ENCODE results near the gene TTLL13. TPM values are rescaled to one million over a fixed set of nuclear protein-coding genes. Genes with fewer than 3 reads are reported as not detected.
A peak's percentile ranks its signal among the peaks of the same experiment; 100 is the strongest.

The TTLL13 gene
- total and polyA plus RNA-seq, 9 of the 15 experiments (the other 6 are each of a cell fraction or from before 2014, with no cell fraction given), result 0.05 to 0.24 (median 0.11) TPM; not detected in 1

- no peak for TF ChIP-seq ZNF512 (tag; IDR thresholded peaks at IDR 0.05)
- TF ChIP-seq CHCHD3 (CRISPR knock-in tag; IDR thresholded peaks at IDR 0.05), result no peak
These were observed 45.4 kb downstream of the TTLL13 start (continued) for GRCh38 chr15:90294601-90295269.

GRCh38 chr15:90295270-90295648 lies 45.9 kb downstream of the TTLL13 start:
- Histone ChIP-seq H2AFZ (ENCODE audit: low read depth, low read length) (peak overlapping the region; percentile 55; the same call in 1 of the 2 replicates), H3K9me3 (replicated peaks; ENCODE audit: control insufficient read depth, insufficient read depth, low read depth, low read length) (no peaks in the 10 kb centered on the region), H3K9me1 (ENCODE audit: control insufficient read depth, insufficient read depth, low read length) (no peaks in the 10 kb centered on the region), H3K9ac (ENCODE audit: insufficient read depth in 1 of 2, low read depth in 2 of 2, low read length in 2 of 2) (peak overlapping the region in 1 of 2 experiments; percentile 2; a peak in 1 of 4 replicates), H3K36me3 (ENCODE audit: control insufficient read depth, insufficient read depth, low read length) (no peaks in the 10 kb centered on the region), H3K27me3 (ENCODE audit: control insufficient read depth in 2 of 2, insufficient read depth in 2 of 2, low read length in 2 of 2) (no peaks in the 10 kb centered on the region; a peak in 1 of 5 replicates), H4K20me1 (replicated peaks; ENCODE audit: control insufficient read depth, insufficient read depth, low read length) (no peaks in the 10 kb centered on the region), H3K79me2 (ENCODE audit: control insufficient read depth, insufficient read depth, low read length) (no peaks in the 10 kb centered on the region), H3K27ac (ENCODE audit: extremely low read depth, low read depth, low read length) (no peak overlapping the region), H3K4me2 (ENCODE audit: insufficient read depth, low read length) (peak overlapping the region; percentile 41; the same call in 1 of the 2 replicates), H3K4me3 (no peak overlapping the region), H3K4me1 (replicated peaks in 1 of 2; ENCODE audit: control insufficient read depth in 2 of 2, insufficient read depth in 2 of 2, low read length in 2 of 2) (peaks cover 0 to 27% of the 10 kb centered on the region in 2 experiments; a peak in 4 of 5 replicates)
- no TSS peak for BruUV-seq (replicated peaks)
- intact Hi-C loops (cut with micrococcal nuclease) (loop anchor here (1.0 to 10.0 kb wide), 2 partner anchors 187 to 640 kb away; partner anchors contain the start of genes HDDC3 and UNC45A), in situ Hi-C loops (cut with MboI) (no loop called here)
- TF ChIP-seq E2F3 (CRISPR knock-in tag; IDR thresholded peaks at IDR 0.05) (no peak), NFYB (IDR thresholded peaks at IDR 0.05; ENCODE audit: extremely low read depth, insufficient read length) (no peak), ZNF76 (CRISPR knock-in tag; IDR thresholded peaks at IDR 0.05; ENCODE audit: borderline replicate concordance) (no peak), ZNF224 (CRISPR knock-in tag; IDR thresholded peaks at IDR 0.05) (no peak), DEAF1 (CRISPR knock-in tag; IDR thresholded peaks at IDR 0.05) (no peak), HBP1 (CRISPR knock-in tag; IDR thresholded peaks at IDR 0.05) (no peak), NR2F6 (CRISPR knock-in tag; IDR thresholded peaks at IDR 0.05) (no peak), SREBF1 (IDR thresholded peaks at IDR 0.05; ENCODE audit: borderline replicate concordance, low read depth, low read length) (no peak), HMG20B (CRISPR knock-in tag; IDR thresholded peaks at IDR 0.05) (no peak), PHF20 (IDR thresholded peaks at IDR 0.05; ENCODE audit: partially characterized antibody) (no peak), RBM34 (IDR thresholded peaks at IDR 0.05; ENCODE audit: borderline replicate concordance, insufficient read depth, low read length) (no peak)
- TF ChIP-seq, protein P1, sequence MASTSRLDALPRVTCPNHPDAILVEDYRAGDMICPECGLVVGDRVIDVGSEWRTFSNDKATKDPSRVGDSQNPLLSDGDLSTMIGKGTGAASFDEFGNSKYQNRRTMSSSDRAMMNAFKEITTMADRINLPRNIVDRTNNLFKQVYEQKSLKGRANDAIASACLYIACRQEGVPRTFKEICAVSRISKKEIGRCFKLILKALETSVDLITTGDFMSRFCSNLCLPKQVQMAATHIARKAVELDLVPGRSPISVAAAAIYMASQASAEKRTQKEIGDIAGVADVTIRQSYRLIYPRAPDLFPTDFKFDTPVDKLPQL (IDR thresholded peaks at IDR 0.05; ENCODE audit: extremely low read depth, insufficient read length), result no peak
- DNase-seq (ENCODE audit: extremely low read depth in 1 of 4, low spot score in 3 of 4), result no peak
- FAIRE-seq, result no peak
- ChIA-PET POLR2A (interaction anchor here (0.6 kb wide), 2 partner anchors 49 to 958 kb away, joined by 3 read pairs; no protein-coding TSS in a partner anchor), CTCF (ENCODE audit: low intra/inter-chr PET ratio) (interaction anchor here (0.9 to 3.8 kb wide), 2 partner anchors 187 to 590 kb away, joined by 3 to 46 read pairs; no protein-coding TSS in a partner anchor)
- ATAC-seq, result peak; percentile 44
- WGBS (ENCODE audit: insufficient coverage, low coverage, missing lambda C conversion rate), result 31% methylated on average over 4 of the region's 10 CpGs

All from K562 (cell line).